ENCODE results near the gene SFXN3. TPM values are rescaled to one million over a fixed set of nuclear protein-coding genes. Genes with fewer than 3 reads are reported as not detected.

The SFXN3 gene
- total RNA-seq, 1 experiment from 2014 or later: 2.8 TPM

- Histone ChIP-seq H2BK12ac (ENCODE audit: insufficient read length, low read depth, low read length) (no peak overlapping the region), H3K79me2 (ENCODE audit: insufficient read depth, low read length) (no peaks in the 10 kb centered on the region), H2AK5ac (ENCODE audit: insufficient read length, low read length) (no peak overlapping the region), H2BK15ac (ENCODE audit: low read depth, low read length) (no peak overlapping the region), H3K4ac (ENCODE audit: low read depth, low read length) (no peak overlapping the region), H3K79me1 (ENCODE audit: insufficient read depth, low read depth, low read length, poor library complexity, severe bottlenecking) (no peaks in the 10 kb centered on the region), H3K9ac (ENCODE audit: extremely low read depth, insufficient read length, low read length) (no peak overlapping the region), H3K14ac (ENCODE audit: insufficient read depth, low read length) (no peak overlapping the region), H3T11ph (ENCODE audit: low read length) (no peak overlapping the region), H3K4me1 (ENCODE audit: insufficient read depth, low read length) (peaks cover 7% of the 10 kb centered on the region; the same call in 1 of the 2 replicates), H3K23ac (ENCODE audit: insufficient read length, low read depth, low read length) (no peak overlapping the region), H3K9me3 (ENCODE audit: control insufficient read depth, low read depth, low read length) (no peaks in the 10 kb centered on the region), H4K5ac (ENCODE audit: insufficient read length, low read depth, low read length) (no peak overlapping the region), H3K23me2 (ENCODE audit: insufficient read length, low read depth, low read length, poor library complexity, severe bottlenecking) (peaks cover 20% of the 10 kb centered on the region), H3K27ac (ENCODE audit: insufficient read length, low read depth, low read length) (no peak overlapping the region), H2BK120ac (ENCODE audit: low read depth, low read length, poor library complexity, severe bottlenecking) (no peak overlapping the region), H4K8ac (replicated peaks; ENCODE audit: insufficient read length, low read depth, low read length) (no peak overlapping the region), H2BK5ac (ENCODE audit: insufficient read length, low read length) (no peak overlapping the region), H3K18ac (ENCODE audit: insufficient read length, low read depth, low read length) (peak overlapping the region; percentile 54), H4K20me1 (ENCODE audit: control insufficient read depth, insufficient read depth, insufficient read length) (peaks cover 5% of the 10 kb centered on the region), H4K91ac (ENCODE audit: insufficient read length, low read depth, low read length) (no peak overlapping the region), H3K4me2 (ENCODE audit: insufficient read depth, insufficient read length, low read length) (peak overlapping the region; percentile 63), H3K56ac (ENCODE audit: insufficient read length, low read depth, low read length) (no peak overlapping the region), H3K27me3 (ENCODE audit: insufficient read depth, low read length) (peaks cover 55% of the 10 kb centered on the region), H2AFZ (ENCODE audit: low read length) (no peak overlapping the region), H2BK20ac (ENCODE audit: low read depth, low read length, poor library complexity, severe bottlenecking) (no peak overlapping the region)
- no peak overlapping the region for H3K27ac Mint-ChIP-seq
- H3K27me3 Mint-ChIP-seq (ENCODE audit: low read depth): peaks cover 77% of the 10 kb centered on the region
- peaks cover 0 to 3% (median 0%) of the 10 kb centered on the region in 3 experiments; a peak in 2 of 7 replicates for H3K36me3 Mint-ChIP-seq (ENCODE audit: insufficient read depth in 1 of 3, low read depth in 3 of 3)
- peaks cover 49 to 55% of the 10 kb centered on the region in 2 experiments for H3K4me1 Mint-ChIP-seq
- peak overlapping the region; percentile 32 to 65 for H3K4me3 Mint-ChIP-seq
- peak; percentile 65 for DNase-seq
- no CpG with 5 or more reads among the region's 25 CpGs for WGBS (ENCODE audit: extremely low coverage, insufficient read length, low lambda C conversion rate)
- no peak for TF ChIP-seq CTCF (conservative IDR thresholded peaks at IDR 0.05)
- H3K9me3 Mint-ChIP-seq: peaks cover 0 to 3% of the 10 kb centered on the region in 2 experiments; a peak in 1 of 5 replicates
Observed at GRCh38 chr10:101046332-101047238, 15.6 kb downstream of the SFXN3 start.

Measured in H9 (cell line).